ENCODE data around the gene SMYD4. TPM values are rescaled to one million over a fixed set of nuclear protein-coding genes. Genes with fewer than 3 reads are reported as not detected.

SMYD4 gene
- total and polyA plus RNA-seq, 8 donors, result 4.0 to 8.9 (median 5.7) TPM

DNA sequence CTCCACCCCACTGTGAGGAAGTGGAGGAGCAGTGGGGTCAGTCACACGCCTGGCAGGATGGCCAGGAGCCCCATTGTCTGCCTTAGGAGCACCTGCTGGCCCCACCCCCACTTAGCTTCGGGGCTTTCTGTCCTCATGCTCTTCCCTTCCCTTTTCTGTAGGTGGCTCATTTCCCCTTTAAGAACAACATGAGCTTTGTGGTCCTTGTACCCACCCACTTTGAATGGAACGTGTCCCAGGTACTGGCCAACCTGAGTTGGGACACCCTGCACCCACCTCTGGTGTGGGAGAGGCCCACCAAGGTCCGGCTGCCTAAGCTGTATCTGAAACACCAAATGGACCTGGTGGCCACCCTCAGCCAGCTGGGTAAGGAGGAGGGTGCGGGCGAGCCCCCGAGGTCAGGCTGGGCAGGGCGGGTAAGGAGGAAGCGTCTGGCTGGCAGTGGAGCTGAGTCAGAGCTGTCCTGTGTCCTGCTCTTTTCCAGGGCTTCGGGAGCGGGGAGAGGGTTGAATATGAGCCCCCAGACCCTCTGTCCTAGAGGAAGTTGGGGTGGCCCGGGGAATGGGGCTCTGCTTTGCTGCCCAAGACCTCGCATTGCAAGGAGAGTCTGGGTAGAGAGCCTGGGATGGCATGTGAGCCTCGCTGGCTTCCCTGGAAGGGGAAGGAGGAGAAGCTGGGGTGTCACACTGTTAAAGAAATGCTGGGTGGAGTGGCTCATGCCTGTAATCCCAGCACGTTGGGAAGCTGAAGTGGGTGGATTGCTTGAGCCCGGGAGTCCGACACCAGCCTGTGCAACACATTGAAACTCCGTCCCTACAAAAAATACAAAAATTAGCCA, 77.1 kb downstream of the SMYD4 start:
- peak overlapping the region in 1 of 4 donors; percentile 63 for H3K27ac ChIP-seq
- H3K27me3 ChIP-seq, result no peaks in the 10 kb centered on the region
- no peaks in the 10 kb centered on the region for H3K4me1 ChIP-seq
- H3K9me3 ChIP-seq, result no peaks in the 10 kb centered on the region
- H3K36me3 ChIP-seq, result no peaks in the 10 kb centered on the region
- no peak for FAIRE-seq
- peak overlapping the region in 1 of 4 donors; percentile 14 for H3K4me3 ChIP-seq
- no peak for TF ChIP-seq CTCF (IDR thresholded peaks at IDR 0.05)
- 30 to 33% methylated on average over 18 of the region's 18 CpGs for WGBS, 2 donors
- intact Hi-C loops (cut with DNase I), result no loop called here
- DNase-seq, result peak in 4 of 6 donors; percentile 50 to 71 (median 65)
- peak; percentile 62 to 83 (median 79) for ATAC-seq

DNA sequence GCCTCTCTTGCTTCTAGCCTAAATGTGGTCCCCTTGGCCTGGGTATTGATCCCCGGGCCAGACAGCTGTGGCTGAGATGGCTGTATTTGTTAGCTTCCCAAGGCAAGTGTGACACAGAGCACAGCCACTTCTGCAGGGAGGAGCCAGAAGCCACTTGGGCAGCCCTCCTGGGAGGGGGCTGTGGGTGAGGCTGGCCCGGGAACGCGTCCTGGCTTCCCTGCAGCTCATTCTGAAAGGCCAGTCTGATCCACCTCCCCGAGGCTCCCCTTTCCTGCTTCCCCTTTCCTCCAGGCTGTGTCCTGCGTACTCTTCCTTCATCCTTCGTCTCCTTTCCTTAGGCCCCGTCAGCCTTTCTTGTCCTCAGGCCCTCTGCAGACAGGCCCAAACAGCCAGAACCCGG, 79.1 kb downstream of the SMYD4 start:
- Histone ChIP-seq H3K9me3 (no peaks in the 10 kb centered on the region), H3K4me1 (no peaks in the 10 kb centered on the region), H3K27ac (no peak overlapping the region), H3K36me3 (no peaks in the 10 kb centered on the region), H3K27me3 (no peaks in the 10 kb centered on the region), H3K4me3 (no peak overlapping the region)
- WGBS, 2 donors, result 86 to 90% methylated on average over 9 of the region's 9 CpGs
- no peak for TF ChIP-seq CTCF (IDR thresholded peaks at IDR 0.05)
- DNase-seq (no peak), FAIRE-seq (no peak), ATAC-seq (no peak)
- intact Hi-C loops (cut with DNase I), result no loop called here

DNA sequence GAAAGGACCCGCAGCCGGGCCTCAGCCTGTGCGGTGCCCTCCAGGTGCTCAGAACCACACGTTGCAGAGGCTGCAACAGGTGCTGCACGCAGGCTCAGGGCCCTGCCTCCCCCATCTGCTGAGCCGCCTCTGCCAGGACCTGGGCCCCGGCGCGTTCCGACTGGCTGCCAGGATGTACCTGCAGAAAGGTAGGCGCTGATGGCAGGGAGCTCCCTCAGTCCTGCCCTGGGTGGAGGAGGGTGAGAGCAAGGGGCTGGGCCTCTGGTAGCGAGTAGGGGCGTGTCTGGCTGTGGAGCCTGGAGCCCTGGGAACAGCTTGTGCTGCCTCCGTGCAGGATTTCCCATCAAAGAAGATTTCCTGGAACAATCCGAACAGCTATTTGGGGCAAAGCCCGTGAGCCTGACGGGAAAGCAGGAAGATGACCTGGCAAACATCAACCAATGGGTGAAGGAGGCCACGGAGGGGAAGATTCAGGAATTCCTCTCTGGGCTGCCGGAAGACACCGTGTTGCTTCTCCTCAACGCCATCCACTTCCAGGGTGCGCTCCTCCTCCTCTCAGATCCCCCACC, 82.6 kb downstream of the SMYD4 start:
- Histone ChIP-seq H3K27ac (peak overlapping the region in 1 of 4 donors; percentile 17), H3K4me1 (no peaks in the 10 kb centered on the region), H3K4me3 (no peak overlapping the region), H3K9me3 (no peaks in the 10 kb centered on the region), H3K36me3 (no peaks in the 10 kb centered on the region), H3K27me3 (no peaks in the 10 kb centered on the region)
- peak in 3 of 4 donors; percentile 57 to 81 (median 74) for ATAC-seq
- intact Hi-C loops (cut with DNase I), result no loop called here
- FAIRE-seq, result no peak
- WGBS, 2 donors, result 66 to 79% methylated on average over 22 of the region's 22 CpGs
- peak in 3 of 6 donors; percentile 45 to 75 (median 74) for DNase-seq
- no peak for TF ChIP-seq CTCF (IDR thresholded peaks at IDR 0.05)

DNA sequence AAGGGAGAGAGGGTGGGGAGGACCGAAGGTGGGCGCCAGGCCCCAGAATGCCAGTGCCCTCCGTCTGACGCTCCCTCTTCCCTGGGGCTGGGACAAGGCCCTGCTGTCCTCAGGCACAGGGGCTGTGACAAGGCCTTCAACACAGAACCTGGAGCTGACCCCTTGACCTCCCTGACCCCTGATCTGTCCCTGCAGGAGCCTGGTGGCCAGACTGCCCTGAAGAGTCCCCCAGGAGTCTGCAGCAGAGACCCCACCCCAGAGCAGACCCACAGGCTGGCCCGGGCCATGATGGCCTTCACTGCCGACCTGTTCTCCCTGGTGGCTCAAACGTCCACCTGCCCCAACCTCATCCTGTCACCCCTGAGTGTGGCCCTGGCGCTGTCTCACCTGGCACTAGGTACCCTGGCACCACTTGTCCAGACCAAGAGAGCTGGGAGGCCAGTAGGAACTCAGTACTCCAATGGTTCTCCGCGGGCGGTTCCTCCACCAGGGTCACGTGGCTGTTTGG, 84.1 kb downstream of the SMYD4 start:
- no peaks in the 10 kb centered on the region for H3K27me3 ChIP-seq
- FAIRE-seq, result no peak

More for the DNA sequence above, 84.1 kb downstream of the SMYD4 start:
- Histone ChIP-seq H3K4me1 (no peaks in the 10 kb centered on the region), H3K4me3 (no peak overlapping the region), H3K27ac (no peak overlapping the region), H3K36me3 (no peaks in the 10 kb centered on the region), H3K9me3 (no peaks in the 10 kb centered on the region)
- intact Hi-C loops (cut with DNase I), result no loop called here
- WGBS, 2 donors, result 89 to 92% methylated on average over 12 of the region's 12 CpGs
- TF ChIP-seq CTCF (IDR thresholded peaks at IDR 0.05), result no peak
- ATAC-seq (no peak), DNase-seq (no peak)
